Measurements from ENCODE around the gene EPOP.
A peak's percentile ranks its signal among the peaks of the same experiment; 100 is the strongest.
"Not testable (repeated sequence)": the region's sequence is repeated elsewhere in the genome, so short reads cannot be mapped to it uniquely, and the experiment has no call there.

EPOP gene

DNA sequence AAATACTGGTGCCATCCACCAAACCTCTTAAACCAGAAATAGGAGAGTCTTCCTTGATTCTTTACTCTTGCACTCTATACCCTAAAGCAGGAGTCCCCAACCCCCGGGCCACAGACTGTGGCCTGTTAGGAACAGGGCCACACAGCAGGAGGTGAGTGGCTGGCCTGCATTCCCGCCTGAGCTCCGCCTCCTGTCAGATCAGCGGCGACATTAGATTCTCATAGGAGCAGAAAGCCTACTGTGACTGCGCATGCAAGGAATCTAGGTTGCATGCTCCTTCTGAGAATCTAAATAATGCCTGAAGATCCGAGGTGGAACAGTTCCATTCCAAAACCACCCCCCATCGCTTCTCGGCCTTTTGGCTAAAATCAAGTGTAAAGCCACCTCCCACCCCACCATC is 38.7 kb downstream of the EPOP start:
- no peak for DNase-seq

DNA sequence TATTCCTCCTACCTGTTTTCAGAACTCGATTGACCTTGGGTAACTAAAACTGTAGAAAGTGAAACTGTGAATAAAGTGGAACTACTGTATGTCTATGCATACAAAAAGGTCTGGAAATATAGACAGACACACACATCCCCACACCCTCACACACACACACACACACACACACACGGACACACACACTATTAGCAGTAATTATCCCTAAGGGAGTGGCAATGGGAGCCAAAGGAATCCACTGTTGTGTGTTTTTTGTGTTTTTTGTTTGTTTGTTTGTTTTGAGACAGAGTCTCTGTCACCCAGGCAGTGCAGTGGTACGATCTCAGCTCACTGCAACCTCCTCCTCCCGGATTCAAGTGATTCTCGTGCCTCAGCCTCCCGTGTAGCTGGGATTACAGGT is 42.4 kb downstream of the EPOP start:
- no peak for DNase-seq

DNA sequence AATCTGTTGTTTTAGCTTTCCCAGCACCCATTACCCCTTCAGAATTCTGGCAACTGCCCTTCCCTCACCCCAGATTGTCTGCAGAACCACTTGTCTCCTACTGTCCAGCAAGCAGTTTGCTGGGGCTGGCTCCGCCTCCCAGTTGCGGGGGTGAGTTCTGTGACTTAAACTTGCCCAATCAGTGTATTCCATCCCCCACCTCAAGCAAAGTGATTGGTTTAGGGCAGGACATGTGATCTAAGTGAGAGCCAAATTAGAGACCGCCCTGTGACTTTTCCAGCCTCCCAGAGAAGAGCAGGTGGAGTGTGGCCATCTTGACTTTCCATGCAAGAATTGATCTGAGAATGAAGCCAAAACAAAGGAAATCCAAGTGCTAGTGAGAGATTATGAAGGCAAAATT is 46.3 kb downstream of the EPOP start:
- peak; percentile 9 for DNase-seq

DNA sequence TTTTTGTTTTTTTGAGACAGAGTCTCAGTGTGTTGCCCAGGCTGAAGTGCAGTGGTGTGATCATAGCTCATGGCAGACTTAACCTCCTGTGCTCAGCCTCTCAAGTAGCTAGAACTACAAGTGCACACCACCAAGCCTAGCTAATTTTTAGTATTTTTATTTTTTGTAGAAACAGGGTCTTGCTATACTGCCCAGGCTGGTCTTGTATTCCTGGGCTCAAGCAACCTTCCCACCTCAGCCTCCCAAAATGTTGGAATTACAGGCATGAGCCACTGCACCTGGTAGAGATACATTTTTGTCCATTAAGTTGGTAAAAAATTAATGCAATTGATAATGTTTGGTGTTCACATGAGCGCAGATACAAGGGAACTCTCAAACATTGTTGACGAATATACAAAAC is 46.8 kb downstream of the EPOP start:
- DNase-seq, result no peak

DNA sequence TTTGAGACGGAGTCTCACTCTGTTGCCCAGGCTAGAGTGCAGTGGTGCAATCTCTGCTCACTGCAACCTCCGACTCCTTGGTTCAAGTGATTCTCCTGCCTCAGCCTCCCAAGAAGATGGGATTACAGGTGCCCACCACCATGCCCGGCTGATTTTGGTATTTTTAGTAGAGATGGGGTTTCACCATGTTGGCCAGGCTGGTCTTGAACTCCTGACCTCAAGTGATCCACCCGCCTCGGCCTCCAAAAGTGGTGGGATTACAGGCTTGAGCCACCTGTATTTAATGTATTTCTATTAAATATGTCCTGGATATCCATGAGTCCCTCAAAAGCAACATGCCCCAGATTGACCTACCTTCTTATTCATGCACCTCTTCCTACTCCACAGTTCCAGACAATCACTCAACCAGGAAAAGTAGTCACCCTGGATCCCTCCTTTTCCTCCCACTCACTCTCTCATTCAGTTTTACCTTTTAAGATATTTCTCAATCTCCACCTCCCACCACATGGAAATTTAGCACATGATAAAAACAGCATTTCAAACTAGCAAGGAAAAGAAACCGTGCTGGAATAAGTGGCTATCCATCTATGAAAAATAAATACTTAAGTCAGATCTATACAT is 48.0 kb downstream of the EPOP start:
- DNase-seq, result not testable (repeated sequence)

DNA sequence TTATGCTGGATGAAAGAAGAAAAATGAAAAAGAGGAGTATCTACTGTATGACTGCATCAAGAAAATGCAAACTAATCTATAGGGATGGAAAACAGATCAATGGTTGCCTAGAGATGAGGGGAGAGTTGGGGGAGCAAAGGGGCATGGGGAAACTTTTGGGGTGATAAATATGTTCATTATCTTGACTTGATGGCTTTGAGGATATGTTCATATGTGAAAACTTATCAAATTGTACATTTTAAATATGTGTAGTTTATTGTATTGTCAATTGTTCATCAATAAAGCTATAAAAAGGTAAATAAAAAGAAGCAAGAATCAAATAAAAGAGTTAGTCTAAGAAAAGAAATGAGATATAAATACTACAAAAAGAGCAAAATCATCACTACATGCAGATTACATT is 49.3 kb downstream of the EPOP start:
- no peak for DNase-seq

DNA sequence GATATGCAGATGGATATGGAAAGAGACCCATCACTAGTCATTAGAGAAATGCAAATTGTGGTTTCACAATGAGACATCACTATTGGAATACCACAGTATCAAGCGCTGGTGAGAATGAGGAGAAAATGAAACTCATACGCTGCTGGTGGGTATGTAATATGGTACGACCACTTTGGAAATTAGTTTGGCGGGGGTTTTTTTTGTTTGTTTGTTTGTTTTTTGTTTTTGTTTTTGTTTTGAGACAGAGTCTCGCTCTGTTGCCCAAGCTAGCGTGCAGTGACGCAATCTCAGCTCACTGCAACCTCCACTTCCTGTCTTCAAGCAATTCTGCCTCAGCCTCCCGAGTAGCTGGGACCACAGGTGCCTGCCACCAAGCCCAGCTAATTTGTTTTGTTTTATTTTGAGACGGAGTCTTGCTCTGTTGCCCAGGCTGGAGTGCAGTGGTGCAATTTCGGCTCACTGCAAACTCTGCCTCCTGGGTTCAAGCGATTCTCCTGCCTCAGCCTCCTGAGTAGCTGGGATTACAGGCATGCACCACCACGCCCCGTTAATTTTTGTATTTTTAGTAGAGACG is 49.9 kb downstream of the EPOP start:
- not testable (repeated sequence) for DNase-seq

Data from fibroblast of skin of right biceps (primary cell).